ENCODE data around the gene SLIT3.

SLIT3 gene

GRCh38 chr5:169074839-169075238 lies 226.1 kb downstream of the SLIT3 start:
- DNase-seq (ENCODE audit: low read depth): no peak
- no peak for TF ChIP-seq CTCF (IDR thresholded peaks at IDR 0.05; ENCODE audit: control insufficient read depth, extremely low read depth, insufficient read depth)
- H3K4me3 ChIP-seq (ENCODE audit: low read depth, low read length): no peak overlapping the region

GRCh38 chr5:169072233-169072632 lies 228.7 kb downstream of the SLIT3 start:
- H3K4me3 ChIP-seq (ENCODE audit: low read depth, low read length): no peak overlapping the region
- no peak for DNase-seq (ENCODE audit: low read depth)
- TF ChIP-seq CTCF (IDR thresholded peaks at IDR 0.05; ENCODE audit: control insufficient read depth, extremely low read depth, insufficient read depth): no peak

GRCh38 chr5:169070413-169070812 lies 230.5 kb downstream of the SLIT3 start:
- TF ChIP-seq CTCF (IDR thresholded peaks at IDR 0.05; ENCODE audit: control insufficient read depth, extremely low read depth, insufficient read depth): no peak
- peak; percentile 52 for DNase-seq (ENCODE audit: low read depth)
- H3K4me3 ChIP-seq (ENCODE audit: low read depth, low read length): no peak overlapping the region

- no peak overlapping the region for H3K4me3 ChIP-seq (ENCODE audit: low read depth, low read length)
- TF ChIP-seq CTCF (IDR thresholded peaks at IDR 0.05; ENCODE audit: control insufficient read depth, extremely low read depth, insufficient read depth): no peak
- no peak for DNase-seq (ENCODE audit: low read depth)
Measured at GRCh38 chr5:169067751-169068173, 233.2 kb downstream of the SLIT3 start.

GRCh38 chr5:169065400-169065799 lies 235.5 kb downstream of the SLIT3 start:
- TF ChIP-seq CTCF (IDR thresholded peaks at IDR 0.05; ENCODE audit: control insufficient read depth, extremely low read depth, insufficient read depth): no peak
- no peak for DNase-seq (ENCODE audit: low read depth)
- H3K4me3 ChIP-seq (ENCODE audit: low read depth, low read length): no peak overlapping the region

- no peak for TF ChIP-seq CTCF (IDR thresholded peaks at IDR 0.05; ENCODE audit: control insufficient read depth, extremely low read depth, insufficient read depth)
- no peak for DNase-seq (ENCODE audit: low read depth)
- no peak overlapping the region for H3K4me3 ChIP-seq (ENCODE audit: low read depth, low read length)
Measured at GRCh38 chr5:169064093-169064492, 236.8 kb downstream of the SLIT3 start.

GRCh38 chr5:169063316-169063953 lies 237.5 kb downstream of the SLIT3 start:
- DNase-seq (ENCODE audit: low read depth): no peak
- H3K4me3 ChIP-seq (ENCODE audit: low read depth, low read length): no peak overlapping the region
- TF ChIP-seq CTCF (IDR thresholded peaks at IDR 0.05; ENCODE audit: control insufficient read depth, extremely low read depth, insufficient read depth): no peak
